Activated CD4-positive, alpha-beta T cell treated with anti-CD3 and anti-CD28 coated beads for 4 hours (primary cell): ENCODE data around the gene HSF4.
A peak's percentile ranks its signal among the peaks of the same experiment; 100 is the strongest.

Experiments
- DNase-seq, 2 donors: peaks; one replicate each; pipeline ENCODE4 v3.0.0-alpha.2; 2020

Gene HSF4

GRCh38 chr16:67150047-67150832 lies 14.3 kb upstream of the HSF4 start:
- peak; percentile 62 to 73 for DNase-seq

GRCh38 chr16:67150833-67151396 lies 13.6 kb upstream of the HSF4 start, which contains the start of gene B3GNT9:
Gene B3GNT9 (minus strand): TSS chr16:67150998. CDS start chr16:67150485, 513 bp downstream.
- DNase-seq = peak in 1 of 2 donors; percentile 43

GRCh38 chr16:67151431-67152097 lies 13.0 kb upstream of the HSF4 start:
- DNase-seq = no peak

GRCh38 chr16:67154578-67155294 lies 9.8 kb upstream of the HSF4 start:
- no peak for DNase-seq

- DNase-seq = peak; percentile 74
Observed at GRCh38 chr16:67155295-67156142, 9.0 kb upstream of the HSF4 start.

GRCh38 chr16:67156143-67156844 lies 8.3 kb upstream of the HSF4 start:
- DNase-seq = no peak

- DNase-seq = no peak
Observed at GRCh38 chr16:67157106-67157748, 7.3 kb upstream of the HSF4 start.

- DNase-seq = no peak
Observed at GRCh38 chr16:67157892-67158635, 6.5 kb upstream of the HSF4 start.

GRCh38 chr16:67158637-67159600 lies 5.6 kb upstream of the HSF4 start:
- DNase-seq = peak; percentile 85 to 87

- DNase-seq = no peak
Observed at GRCh38 chr16:67161595-67162058, 2.9 kb upstream of the HSF4 start.

- DNase-seq = no peak
Observed at GRCh38 chr16:67162506-67163163, 1.9 kb upstream of the HSF4 start.

- no peak for DNase-seq
Observed at GRCh38 chr16:67163164-67163998, 1.2 kb upstream of the HSF4 start.

GRCh38 chr16:67163999-67164558 lies 466 bp upstream of the HSF4 start:
- DNase-seq = no peak

GRCh38 chr16:67165121-67166078 lies 855 bp downstream of the HSF4 start:
- no peak for DNase-seq

- no peak for DNase-seq
Observed at GRCh38 chr16:67166110-67166547, 1.6 kb downstream of the HSF4 start.
